HG02763 (cell line): ENCODE data around the gene LMOD1.

Source experiments
- ATAC-seq: cut with Tn5 transposase; IDR thresholded peaks from one replicate; pipeline ENCODE4 v1.9.1; 2021; ENCODE audit warnings: mild to moderate bottlenecking, moderate library complexity; ENCODE audit not compliant: unreplicated experiment

LMOD1 gene

GRCh38 chr1:201895120-201895665 lies 51.2 kb downstream of the LMOD1 start:
- ATAC-seq, result no peak

- ATAC-seq, result no peak
Measured at GRCh38 chr1:201894343-201895119, 51.8 kb downstream of the LMOD1 start.

- ATAC-seq, result no peak
Measured at GRCh38 chr1:201893431-201893830, 52.9 kb downstream of the LMOD1 start.

- no peak for ATAC-seq
Measured at GRCh38 chr1:201892211-201892610, 54.1 kb downstream of the LMOD1 start.

GRCh38 chr1:201891451-201892045 lies 54.8 kb downstream of the LMOD1 start:
- ATAC-seq, result no peak

GRCh38 chr1:201890806-201891450 lies 55.4 kb downstream of the LMOD1 start:
- no peak for ATAC-seq

- no peak for ATAC-seq
Measured at GRCh38 chr1:201890223-201890622, 56.1 kb downstream of the LMOD1 start.

GRCh38 chr1:201889090-201889968 lies 57.0 kb downstream of the LMOD1 start:
- ATAC-seq, result no peak

- ATAC-seq, result no peak
Measured at GRCh38 chr1:201888282-201889089, 57.9 kb downstream of the LMOD1 start, which contains the start of gene SHISA4. Gene SHISA4 (plus strand): TSS chr1:201888898. CDS start chr1:201888995, 97 bp downstream.

- no peak for ATAC-seq
Measured at GRCh38 chr1:201887116-201887866, 59.1 kb downstream of the LMOD1 start.

- no peak for ATAC-seq
Measured at GRCh38 chr1:201886103-201886885, 60.1 kb downstream of the LMOD1 start.

GRCh38 chr1:201885531-201886075 lies 60.7 kb downstream of the LMOD1 start:
- ATAC-seq, result no peak

GRCh38 chr1:201884425-201884824 lies 61.9 kb downstream of the LMOD1 start:
- ATAC-seq, result no peak

GRCh38 chr1:201883786-201884185 lies 62.6 kb downstream of the LMOD1 start:
- ATAC-seq, result no peak

GRCh38 chr1:201883266-201883665 lies 63.1 kb downstream of the LMOD1 start:
- ATAC-seq, result no peak

GRCh38 chr1:201882665-201883132 lies 63.6 kb downstream of the LMOD1 start:
- no peak for ATAC-seq

GRCh38 chr1:201881617-201882016 lies 64.7 kb downstream of the LMOD1 start:
- ATAC-seq, result no peak
